ENCODE measurements around the gene CFAP65. TPM values are rescaled to one million over a fixed set of nuclear protein-coding genes. Genes with fewer than 3 reads are reported as not detected.

Gene CFAP65
- total RNA-seq, 3 donors from 2014 or later = not detected

- no peak overlapping the region for H3K4me3 Mint-ChIP-seq
- no peak for ATAC-seq
- H3K36me3 Mint-ChIP-seq (ENCODE audit: insufficient read depth) = no peaks in the 10 kb centered on the region
- H3K9me3 Mint-ChIP-seq = no peaks in the 10 kb centered on the region
- no peak for DNase-seq
- peaks cover 18% of the 10 kb centered on the region for H3K27me3 Mint-ChIP-seq (ENCODE audit: low read depth)
- no peaks in the 10 kb centered on the region for H3K4me1 Mint-ChIP-seq (ENCODE audit: low read depth)
Observed at GRCh38 chr2:219019436-219019835, 21.9 kb downstream of the CFAP65 start.

- Mint-ChIP-seq H3K4me1 (ENCODE audit: low read depth) (no peaks in the 10 kb centered on the region), H3K36me3 (ENCODE audit: insufficient read depth) (no peaks in the 10 kb centered on the region), H3K9me3 (no peaks in the 10 kb centered on the region), H3K4me3 (no peak overlapping the region), H3K27me3 (ENCODE audit: low read depth) (peaks cover 24% of the 10 kb centered on the region)
- ATAC-seq = no peak
- DNase-seq = no peak
Observed at GRCh38 chr2:219018726-219019125, 22.6 kb downstream of the CFAP65 start.

- ATAC-seq (no peak), DNase-seq (no peak)
- Mint-ChIP-seq H3K4me3 (no peak overlapping the region), H3K4me1 (ENCODE audit: low read depth) (no peaks in the 10 kb centered on the region), H3K27me3 (ENCODE audit: low read depth) (peaks cover 28% of the 10 kb centered on the region), H3K36me3 (ENCODE audit: insufficient read depth) (no peaks in the 10 kb centered on the region), H3K9me3 (no peaks in the 10 kb centered on the region)
Observed at GRCh38 chr2:219018286-219018685, 23.0 kb downstream of the CFAP65 start.

DNA sequence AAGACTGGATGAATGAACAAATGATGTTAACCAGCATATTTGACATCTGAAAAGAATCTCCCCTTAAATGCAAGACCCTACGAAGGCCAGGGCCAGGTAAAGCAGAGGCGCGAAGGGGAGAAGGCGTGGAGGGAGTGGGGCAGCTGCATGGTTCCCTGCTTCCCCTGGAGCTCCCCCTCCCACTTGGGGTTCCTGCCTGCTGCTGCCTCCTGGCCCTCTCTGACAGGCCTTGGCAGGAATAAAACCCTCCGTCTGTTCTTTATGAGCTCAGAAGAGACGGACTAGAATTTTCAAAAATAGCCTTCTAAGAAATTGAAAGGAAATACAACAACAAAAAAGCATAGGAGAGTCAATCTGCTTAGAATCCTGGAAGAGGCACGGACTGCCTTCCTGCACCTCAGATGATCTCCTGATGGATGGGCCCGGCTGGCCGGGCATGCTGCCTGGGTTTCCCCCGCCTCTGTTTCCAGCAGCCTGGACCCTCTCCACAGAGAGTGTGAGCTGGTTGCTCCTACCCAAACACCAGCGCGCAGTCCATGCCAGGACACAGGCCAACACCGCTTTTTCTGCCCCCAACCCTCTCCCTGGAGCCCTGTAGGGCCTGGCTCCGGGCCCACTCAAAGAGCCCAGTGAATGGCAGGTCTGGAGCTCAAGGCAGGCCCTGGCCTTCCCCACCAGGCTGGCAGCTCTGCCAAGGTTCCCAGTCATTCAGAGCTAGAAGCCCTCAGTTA, 23.9 kb downstream of the CFAP65 start:
- Mint-ChIP-seq H3K9me3 (no peaks in the 10 kb centered on the region), H3K4me3 (no peak overlapping the region), H3K36me3 (ENCODE audit: insufficient read depth) (no peaks in the 10 kb centered on the region), H3K27me3 (ENCODE audit: low read depth) (peaks cover 27% of the 10 kb centered on the region), H3K4me1 (ENCODE audit: low read depth) (no peaks in the 10 kb centered on the region)
- ATAC-seq (no peak), DNase-seq (no peak)

DNA sequence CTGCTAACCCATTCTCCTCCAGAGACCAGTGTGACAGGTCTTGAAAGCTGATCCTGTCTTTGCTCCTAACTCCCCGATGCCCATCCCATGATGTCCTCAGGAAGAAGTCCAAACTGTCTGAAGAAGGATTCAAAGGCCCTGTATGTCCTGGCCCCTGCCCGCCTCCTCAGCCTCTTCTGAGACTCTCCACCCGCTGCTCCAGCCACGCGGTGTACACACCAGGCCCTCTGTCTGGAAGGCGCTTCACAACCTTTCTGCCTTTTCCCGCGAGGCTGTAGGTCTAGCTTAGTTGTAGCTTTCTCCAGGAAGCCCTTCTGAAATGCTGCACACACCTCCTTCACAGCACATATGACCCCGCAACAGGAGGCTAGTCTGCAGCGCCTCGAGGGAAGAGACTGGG, 24.6 kb downstream of the CFAP65 start:
- Mint-ChIP-seq H3K27me3 (ENCODE audit: low read depth) (peaks cover 30% of the 10 kb centered on the region), H3K36me3 (ENCODE audit: insufficient read depth) (no peaks in the 10 kb centered on the region), H3K4me1 (ENCODE audit: low read depth) (no peaks in the 10 kb centered on the region), H3K9me3 (no peaks in the 10 kb centered on the region), H3K4me3 (no peak overlapping the region)
- DNase-seq = no peak
- ATAC-seq = no peak

GRCh38 chr2:219010873-219011272, 30.4 kb downstream of the CFAP65 start:
- Mint-ChIP-seq H3K4me3 (no peak overlapping the region), H3K27me3 (ENCODE audit: low read depth) (peaks cover 37% of the 10 kb centered on the region), H3K4me1 (ENCODE audit: low read depth) (no peaks in the 10 kb centered on the region), H3K9me3 (no peaks in the 10 kb centered on the region), H3K36me3 (ENCODE audit: insufficient read depth) (no peaks in the 10 kb centered on the region)
- ATAC-seq = no peak
- no peak for DNase-seq

DNA sequence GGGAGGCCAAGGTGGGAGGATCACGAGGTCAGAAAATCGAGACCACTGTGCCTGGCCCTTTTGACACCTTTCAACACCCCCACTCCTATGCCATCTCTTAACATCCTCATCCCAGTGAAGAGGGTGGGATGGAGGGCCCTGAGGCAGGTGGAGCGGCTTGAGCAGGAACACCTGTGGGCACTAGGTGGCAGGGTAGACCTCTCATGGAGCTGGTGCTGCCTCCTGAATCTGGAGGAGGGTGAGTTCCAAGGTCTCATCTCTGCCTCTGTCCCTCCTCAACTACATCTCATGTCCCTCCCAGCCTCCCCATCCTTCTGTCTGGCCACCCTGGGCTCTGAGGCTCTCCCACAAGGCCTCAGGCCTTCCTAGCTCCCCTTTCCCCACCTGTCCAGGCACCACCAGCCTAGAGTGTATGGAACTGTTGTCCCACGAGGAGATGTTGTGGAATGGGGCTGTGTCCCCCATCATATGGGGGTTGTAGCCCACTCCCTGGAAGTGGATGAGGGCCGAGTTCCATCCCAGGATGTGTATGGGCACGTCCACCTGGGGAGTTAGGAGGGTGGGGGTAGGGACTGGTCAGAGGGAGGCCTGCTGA, 31.1 kb downstream of the CFAP65 start:
- H3K4me1 Mint-ChIP-seq (ENCODE audit: low read depth) = no peaks in the 10 kb centered on the region
- DNase-seq = no peak
- ATAC-seq = peak; percentile 52 to 65
- no peak overlapping the region for H3K4me3 Mint-ChIP-seq
- no peaks in the 10 kb centered on the region for H3K36me3 Mint-ChIP-seq (ENCODE audit: insufficient read depth)
- H3K27me3 Mint-ChIP-seq (ENCODE audit: low read depth) = peaks cover 43% of the 10 kb centered on the region
- H3K9me3 Mint-ChIP-seq = no peaks in the 10 kb centered on the region

- DNase-seq (no peak), ATAC-seq (no peak)
- no peaks in the 10 kb centered on the region for H3K4me1 Mint-ChIP-seq (ENCODE audit: low read depth)
- no peaks in the 10 kb centered on the region for H3K36me3 Mint-ChIP-seq (ENCODE audit: insufficient read depth)
- peaks cover 44% of the 10 kb centered on the region for H3K27me3 Mint-ChIP-seq (ENCODE audit: low read depth)
- H3K4me3 Mint-ChIP-seq = no peak overlapping the region
- no peaks in the 10 kb centered on the region for H3K9me3 Mint-ChIP-seq
Observed at GRCh38 chr2:219009294-219009693, 32.0 kb downstream of the CFAP65 start.

DNA sequence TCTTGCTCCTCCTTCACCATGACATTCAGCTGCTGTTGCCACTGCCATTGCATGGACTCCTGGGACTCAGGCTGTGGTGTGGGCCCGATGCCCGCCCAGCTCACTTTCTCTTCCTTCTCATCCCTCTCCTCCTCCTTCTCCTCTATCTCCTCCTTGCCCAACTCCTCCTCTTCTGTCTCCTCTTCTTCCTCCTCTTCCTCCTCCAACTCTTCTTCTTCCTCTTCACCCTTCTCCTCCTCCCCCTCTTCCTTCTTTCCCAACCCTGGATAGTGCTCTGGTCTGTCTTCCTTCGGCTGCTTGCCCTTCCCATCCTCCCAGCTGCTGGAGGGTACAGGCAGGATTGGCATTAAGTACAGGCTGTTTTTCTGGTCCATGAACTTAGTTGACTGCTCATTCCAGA, 37.3 kb downstream of the CFAP65 start:
- DNase-seq = no peak

DNA sequence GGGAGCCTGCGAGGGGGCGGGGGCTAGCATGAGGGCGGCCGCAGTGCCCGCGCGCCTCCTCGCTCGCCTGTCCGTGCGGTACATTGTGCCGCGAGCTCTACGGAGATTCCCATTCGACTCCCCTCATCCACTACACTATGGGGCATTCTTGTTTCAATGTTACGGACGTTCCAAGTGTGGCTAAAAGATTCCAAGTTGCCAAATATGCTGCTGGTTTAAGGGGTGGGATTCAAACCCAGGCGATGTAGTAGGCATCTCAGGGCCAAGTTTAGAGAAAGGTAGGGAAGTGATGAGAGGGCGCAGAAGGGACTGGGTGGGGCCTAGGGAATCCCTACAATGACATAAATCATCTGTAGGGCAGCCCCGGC, 38.1 kb downstream of the CFAP65 start:
- Mint-ChIP-seq H3K4me3 (no peak overlapping the region), H3K4me1 (ENCODE audit: low read depth) (peaks cover 13% of the 10 kb centered on the region), H3K9me3 (no peaks in the 10 kb centered on the region), H3K36me3 (ENCODE audit: insufficient read depth) (no peaks in the 10 kb centered on the region), H3K27me3 (ENCODE audit: low read depth) (peaks cover 69% of the 10 kb centered on the region)
- no peak for ATAC-seq
- no peak for DNase-seq

More for the DNA sequence above, 37.3 kb downstream of the CFAP65 start:
- H3K4me3 Mint-ChIP-seq = no peak overlapping the region
- H3K4me1 Mint-ChIP-seq (ENCODE audit: low read depth) = peaks cover 13% of the 10 kb centered on the region
- peaks cover 66% of the 10 kb centered on the region for H3K27me3 Mint-ChIP-seq (ENCODE audit: low read depth)
- no peaks in the 10 kb centered on the region for H3K36me3 Mint-ChIP-seq (ENCODE audit: insufficient read depth)
- no peak for ATAC-seq
- H3K9me3 Mint-ChIP-seq = no peaks in the 10 kb centered on the region

DNA sequence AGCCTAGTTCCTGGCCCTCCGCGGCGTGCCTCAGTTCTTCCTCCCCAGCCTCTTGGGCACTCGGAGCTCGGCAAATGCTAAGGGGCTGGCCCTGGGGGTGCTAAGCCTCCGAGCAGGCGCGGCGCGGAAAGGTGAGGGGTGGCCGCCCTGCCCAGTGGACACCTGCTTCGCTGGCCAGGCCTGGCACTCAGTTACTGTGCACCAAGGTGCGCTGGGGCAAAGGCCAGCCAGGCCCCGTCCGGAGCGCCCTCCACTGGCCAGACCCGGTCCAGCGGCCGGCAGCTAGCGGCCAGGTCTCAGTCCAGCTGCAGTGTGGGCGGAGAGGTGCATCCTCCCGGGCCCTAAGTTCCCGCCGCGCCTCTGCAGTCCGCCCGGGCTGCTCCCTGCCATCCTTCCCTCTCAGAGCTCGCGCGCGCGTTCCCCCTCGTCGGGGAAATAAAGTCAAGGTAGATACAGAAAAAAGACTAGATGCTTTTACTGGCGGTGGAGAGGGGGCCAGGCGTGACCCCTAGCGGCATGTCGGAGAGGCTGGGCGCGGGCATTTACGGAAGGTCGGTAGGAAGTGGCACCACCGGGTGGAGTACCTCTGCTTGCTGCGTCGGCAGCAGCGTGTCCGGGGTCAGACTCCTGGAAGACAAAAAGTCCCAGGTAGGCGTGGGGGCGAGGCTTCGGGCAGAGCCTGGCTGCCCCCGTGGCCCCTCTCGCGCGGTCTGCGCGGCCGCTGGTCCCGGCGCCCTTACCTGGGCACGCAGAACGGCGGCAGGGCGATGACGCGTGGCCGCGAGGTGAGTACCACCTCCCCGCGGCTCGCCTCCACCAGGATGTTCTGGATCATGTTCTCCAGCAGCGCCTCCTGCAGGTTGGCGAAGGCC, 38.7 kb downstream of the CFAP65 start:
- peaks cover 13% of the 10 kb centered on the region for H3K4me1 Mint-ChIP-seq (ENCODE audit: low read depth)
- ATAC-seq = peak; percentile 59 to 61

GRCh38 chr2:219001577-219002394, 39.5 kb downstream of the CFAP65 start:
- no peaks in the 10 kb centered on the region for H3K9me3 Mint-ChIP-seq
- peaks cover 13% of the 10 kb centered on the region for H3K4me1 Mint-ChIP-seq (ENCODE audit: low read depth)
- peaks cover 74% of the 10 kb centered on the region for H3K27me3 Mint-ChIP-seq (ENCODE audit: low read depth)
- H3K4me3 Mint-ChIP-seq = peak overlapping the region; percentile 26
- peak; percentile 45 for DNase-seq
- ATAC-seq = peak; percentile 32 to 41
- H3K36me3 Mint-ChIP-seq (ENCODE audit: insufficient read depth) = no peaks in the 10 kb centered on the region

More for the DNA sequence above, 38.7 kb downstream of the CFAP65 start:
- Mint-ChIP-seq H3K9me3 (no peaks in the 10 kb centered on the region), H3K27me3 (ENCODE audit: low read depth) (peaks cover 72% of the 10 kb centered on the region), H3K4me3 (peak overlapping the region; percentile 50), H3K36me3 (ENCODE audit: insufficient read depth) (no peaks in the 10 kb centered on the region)
- no peak for DNase-seq

GRCh38 chr2:219001100-219001576, 40.2 kb downstream of the CFAP65 start:
- Mint-ChIP-seq H3K4me3 (no peak overlapping the region), H3K36me3 (ENCODE audit: insufficient read depth) (no peaks in the 10 kb centered on the region), H3K4me1 (ENCODE audit: low read depth) (peaks cover 15% of the 10 kb centered on the region), H3K27me3 (ENCODE audit: low read depth) (peaks cover 77% of the 10 kb centered on the region), H3K9me3 (no peaks in the 10 kb centered on the region)
- DNase-seq (no peak), ATAC-seq (peak in 1 of 2 donors; percentile 13)

DNA sequence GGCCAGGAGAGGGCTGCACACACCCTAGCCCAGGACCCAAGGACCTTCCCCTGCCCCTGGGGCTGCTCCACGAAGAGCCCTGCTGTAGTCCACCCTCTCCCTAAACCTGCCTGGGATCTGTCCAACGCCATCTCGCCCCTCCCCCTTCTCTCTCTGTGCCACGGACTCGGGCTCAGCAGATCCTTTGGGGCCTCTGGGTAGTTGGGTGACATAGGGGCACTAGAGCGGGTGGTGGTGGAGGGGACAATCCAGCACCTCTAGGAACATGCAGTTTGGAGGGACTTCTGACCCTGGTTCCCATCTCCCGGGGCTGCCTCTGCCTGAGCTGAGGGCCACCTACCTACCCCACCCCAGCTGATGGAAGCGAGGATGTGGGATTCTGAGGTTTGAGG, 40.8 kb downstream of the CFAP65 start:
- H3K4me3 Mint-ChIP-seq = no peak overlapping the region
- no peak for ATAC-seq
- peaks cover 77% of the 10 kb centered on the region for H3K27me3 Mint-ChIP-seq (ENCODE audit: low read depth)
- H3K36me3 Mint-ChIP-seq (ENCODE audit: insufficient read depth) = no peaks in the 10 kb centered on the region
- H3K9me3 Mint-ChIP-seq = no peaks in the 10 kb centered on the region
- H3K4me1 Mint-ChIP-seq (ENCODE audit: low read depth) = peaks cover 17% of the 10 kb centered on the region
- no peak for DNase-seq
